Measurements from ENCODE around the gene GPR151.
A peak's percentile ranks its signal among the peaks of the same experiment; 100 is the strongest.

The GPR151 gene

DNA sequence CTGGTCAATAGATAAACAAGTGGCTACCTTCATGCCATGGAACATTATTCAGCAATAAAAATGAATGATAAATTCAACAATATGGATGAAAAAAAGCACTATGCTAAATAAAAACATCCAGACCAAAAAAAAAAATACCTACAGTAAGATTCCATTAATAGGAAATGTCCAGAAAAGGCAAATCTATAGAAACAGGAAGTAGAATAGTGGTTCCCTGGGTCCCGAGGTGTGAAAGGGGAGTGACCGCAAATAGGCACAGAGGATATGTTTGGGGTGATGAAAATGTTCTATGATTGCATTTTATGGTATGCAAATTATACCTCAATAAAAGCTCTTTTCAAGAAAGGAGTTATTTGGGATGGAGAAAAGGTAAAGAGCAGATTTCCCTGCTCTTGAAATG lies 3.6 kb upstream of the GPR151 start:
- no peak for DNase-seq

DNA sequence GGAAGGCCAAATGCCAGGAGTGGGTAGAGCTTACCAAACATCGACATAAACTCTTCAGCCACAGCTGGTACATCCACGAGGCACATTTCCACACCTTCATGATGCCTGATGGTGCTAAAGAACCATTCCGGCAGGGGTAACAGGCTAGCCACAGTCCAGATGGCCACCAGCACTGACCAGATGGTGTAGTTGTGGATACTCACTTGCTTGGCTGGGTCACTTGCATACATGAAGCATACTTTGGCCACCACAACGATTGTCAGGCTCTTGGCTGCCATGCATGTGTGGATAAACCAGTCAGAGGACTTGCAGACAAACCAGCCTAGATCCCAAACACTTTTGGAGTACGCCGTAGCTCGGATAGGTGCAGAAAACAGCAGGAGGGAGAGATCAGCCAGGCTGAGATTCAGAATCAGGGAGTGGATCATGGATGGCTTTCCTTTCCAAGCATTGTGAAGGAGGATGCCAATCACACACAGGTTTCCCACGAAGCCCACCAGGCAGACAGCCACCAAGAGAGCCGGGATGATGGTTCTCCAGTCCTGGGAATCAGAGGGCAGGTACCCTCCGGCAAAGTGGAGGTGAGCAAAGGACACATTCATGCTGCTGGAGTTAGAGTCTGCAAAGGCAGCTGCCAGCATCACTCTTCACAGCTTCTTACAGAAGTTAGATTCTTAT lies 378 bp downstream of the GPR151 start:
- DNase-seq = no peak

DNA sequence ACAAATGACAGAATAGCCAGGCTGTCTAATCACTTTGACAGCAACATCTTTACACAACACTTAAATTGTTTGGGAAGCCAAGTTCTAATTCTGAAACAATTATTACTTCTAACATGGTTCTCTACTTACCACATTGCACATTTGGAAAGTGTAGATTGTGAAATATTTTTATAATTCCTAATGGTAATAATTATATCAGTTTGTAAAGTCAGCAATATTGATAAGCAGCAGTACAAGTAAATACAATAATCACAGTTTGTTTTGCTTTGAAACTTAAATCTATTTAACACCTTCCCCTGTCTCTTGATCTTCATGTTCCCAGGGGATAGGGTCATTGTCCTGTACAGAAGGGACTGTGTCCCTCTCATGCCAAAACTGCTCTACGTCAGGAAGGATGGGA lies 1.4 kb downstream of the GPR151 start:
- no peak for DNase-seq

DNA sequence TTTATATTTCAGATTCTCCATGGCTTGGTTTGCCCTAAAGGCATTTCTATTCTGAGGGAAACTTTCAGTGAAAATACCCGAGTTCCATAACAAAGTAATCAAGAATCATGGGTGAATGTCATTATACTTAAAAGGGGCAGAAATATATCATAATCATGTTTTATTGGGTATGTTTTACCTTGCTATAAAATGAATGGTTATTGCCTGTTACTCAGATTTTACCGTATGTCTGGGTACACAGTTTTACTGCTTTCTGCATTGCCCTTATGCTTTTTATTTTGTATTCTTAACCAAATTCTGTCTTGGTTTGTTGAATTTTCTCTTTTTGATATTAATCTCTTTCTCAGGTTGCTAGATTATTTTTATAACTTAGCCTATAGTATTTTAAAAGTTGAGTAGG lies 2.5 kb downstream of the GPR151 start:
- DNase-seq = no peak

DNA sequence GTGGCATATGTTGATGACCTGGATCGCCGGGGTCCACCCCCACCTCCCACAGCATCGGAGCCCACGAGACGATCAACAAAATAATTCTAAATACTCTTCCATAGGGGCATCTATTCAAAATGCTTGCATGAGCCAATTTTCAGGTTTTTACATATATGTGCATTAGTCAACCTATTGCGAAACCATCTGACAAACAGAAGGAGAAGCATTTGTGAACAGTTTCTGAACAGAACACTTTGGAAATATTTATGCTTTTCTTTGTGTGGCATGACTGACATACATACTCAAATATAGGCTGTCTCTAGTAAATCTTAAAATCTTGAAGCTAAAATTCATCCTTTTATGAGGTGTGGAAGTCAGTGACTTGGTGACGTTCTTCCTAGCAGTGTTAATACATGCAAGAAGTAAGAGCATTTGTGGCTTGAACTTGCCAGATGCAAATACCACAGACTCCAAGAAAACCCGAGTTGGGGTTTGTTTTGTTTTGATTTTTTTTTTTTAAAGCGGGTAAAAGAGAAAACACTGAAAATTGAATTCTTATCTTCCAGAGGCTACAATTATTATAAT lies 5.3 kb downstream of the GPR151 start:
- DNase-seq = no peak

DNA sequence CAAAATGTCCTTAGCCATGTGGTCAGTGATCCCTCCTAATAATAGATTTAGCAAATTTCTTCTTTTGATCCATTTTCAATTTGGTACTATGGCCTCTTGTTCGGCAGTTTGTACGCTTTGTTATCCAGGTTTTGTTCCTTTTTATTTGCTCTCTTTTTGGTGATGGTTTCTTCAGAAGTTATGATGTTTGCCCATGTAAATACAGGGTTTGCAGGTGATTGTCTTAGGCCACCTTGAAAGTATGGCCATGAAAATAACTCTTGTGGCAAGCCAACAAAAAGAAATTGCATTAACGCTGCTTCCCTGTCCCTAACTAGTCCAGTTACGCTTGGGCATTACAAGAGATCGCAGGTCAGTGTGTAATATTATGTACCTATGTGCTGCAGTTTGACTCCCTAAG lies 8.6 kb downstream of the GPR151 start:
- no peak for DNase-seq

DNA sequence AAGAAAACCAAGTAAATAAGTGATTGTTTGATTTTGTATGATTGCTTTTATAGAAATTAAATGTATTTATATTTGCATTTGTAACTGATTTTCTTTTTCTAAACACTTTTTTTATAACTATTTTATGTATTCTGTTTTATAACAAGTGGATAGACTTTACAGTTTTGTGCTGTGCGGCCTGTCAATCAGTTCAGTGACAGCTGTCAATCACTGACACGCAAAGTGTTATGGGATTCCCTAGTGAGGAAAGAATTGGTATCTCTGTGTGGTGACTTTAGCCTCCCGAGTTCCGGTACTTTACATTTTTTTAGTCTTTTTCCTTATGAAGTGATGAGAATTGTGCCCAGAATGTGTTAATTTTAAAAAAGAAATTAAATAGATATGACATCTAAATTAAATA lies 16.3 kb downstream of the GPR151 start:
- no peak for DNase-seq

DNA sequence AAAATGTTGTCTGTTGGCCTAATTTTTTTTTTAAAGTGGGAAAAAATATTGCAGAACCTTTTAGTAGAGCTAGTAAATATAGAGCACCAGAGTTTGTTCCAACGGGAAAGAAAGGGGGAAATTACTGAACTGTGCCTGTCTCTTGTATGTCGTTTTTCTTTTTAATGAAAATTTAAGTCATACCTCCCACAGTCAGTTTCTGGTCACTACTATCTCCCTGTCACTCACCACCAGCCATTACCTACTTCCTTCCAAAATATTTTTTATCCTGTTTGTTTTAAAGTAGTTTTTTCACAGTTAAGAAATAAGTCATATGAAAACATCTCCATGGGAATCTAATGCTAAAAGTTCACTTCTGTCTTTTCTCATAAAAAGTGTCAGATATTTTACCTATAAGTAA lies 21.3 kb downstream of the GPR151 start:
- no peak for DNase-seq

DNA sequence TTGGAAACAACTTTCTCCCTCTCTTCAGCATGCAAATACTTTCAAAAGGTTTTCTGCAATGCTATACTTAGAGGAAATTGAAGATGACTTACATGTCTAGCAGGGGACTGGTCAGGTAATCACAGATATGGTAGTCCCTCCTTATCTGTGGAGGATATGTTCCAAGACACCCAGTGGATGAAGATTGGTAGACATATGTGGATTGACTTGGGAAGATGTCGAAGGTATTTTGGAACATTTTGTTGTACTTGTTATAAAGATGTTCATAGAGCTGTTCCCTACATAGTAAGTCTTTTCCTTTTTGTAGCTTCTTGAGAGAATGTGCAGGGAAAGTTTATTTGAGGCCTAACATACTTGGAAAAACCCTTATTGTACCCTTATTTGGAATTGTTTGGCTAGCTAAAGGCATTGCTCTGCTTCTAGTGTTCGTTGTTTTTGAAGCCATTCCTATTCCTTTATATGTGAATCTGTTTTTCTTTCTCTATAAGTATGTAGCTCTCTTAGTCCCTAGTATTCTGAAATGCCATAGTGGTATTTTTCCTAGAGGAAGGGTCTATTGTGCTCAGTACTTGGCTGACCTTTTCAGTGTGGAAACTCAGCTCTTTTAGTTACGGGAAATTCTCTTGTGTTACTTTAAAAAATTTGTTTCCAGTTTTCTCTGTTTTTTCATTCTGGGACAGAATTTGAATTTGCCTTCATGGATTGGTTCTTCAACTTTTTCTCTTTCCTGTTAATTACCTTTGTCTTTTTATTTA lies 25.7 kb downstream of the GPR151 start:
- DNase-seq = no peak

DNA sequence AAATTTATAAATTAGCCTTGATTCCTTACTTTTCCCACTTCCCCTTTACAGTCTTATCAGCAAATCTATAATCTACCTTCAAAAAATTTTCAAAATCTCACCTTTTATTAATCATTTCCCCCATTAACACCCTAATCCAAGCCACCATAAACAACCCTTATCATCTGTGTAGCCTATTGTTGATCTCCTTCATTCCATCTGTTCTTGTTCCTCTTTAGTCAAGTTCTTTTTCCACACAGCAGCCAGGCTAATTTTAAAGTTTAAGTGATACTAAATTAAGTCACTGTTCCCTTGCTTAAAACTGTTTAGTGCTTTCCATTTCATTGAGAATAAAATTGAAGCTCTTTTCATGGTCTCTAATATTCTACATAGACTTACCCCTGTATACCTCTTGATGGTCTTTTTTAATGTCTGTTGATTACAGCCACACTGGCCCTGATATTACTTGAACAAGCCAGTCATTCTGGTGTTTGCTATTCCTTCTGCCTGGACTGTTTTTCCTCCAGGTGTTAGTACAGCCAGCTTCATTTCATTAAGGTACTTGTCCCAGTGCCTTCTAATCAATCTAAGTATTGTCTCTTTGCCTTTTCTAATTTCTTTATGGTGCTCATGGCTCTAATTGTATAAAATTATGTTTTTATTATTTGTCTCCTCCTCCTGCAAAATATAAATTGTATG lies 31.1 kb downstream of the GPR151 start:
- no peak for DNase-seq

DNA sequence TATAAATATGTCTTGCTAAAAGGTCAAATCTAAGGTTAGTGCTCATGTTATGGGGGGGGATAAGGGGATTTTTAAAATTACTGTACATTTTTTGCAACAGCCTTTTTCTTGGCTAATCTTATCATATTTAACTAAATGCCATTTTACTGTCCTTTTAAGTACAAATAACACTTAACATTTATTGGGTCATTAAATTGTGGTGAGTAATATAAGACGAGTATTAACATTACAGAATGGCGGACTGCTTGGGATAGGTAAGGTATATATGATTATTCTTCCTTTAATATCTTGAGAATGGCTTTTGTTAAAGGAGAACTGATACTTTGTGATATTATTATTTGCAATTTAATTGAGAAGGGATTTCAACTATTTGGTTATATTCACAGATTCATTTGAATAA lies 33.2 kb downstream of the GPR151 start:
- DNase-seq = no peak

DNA sequence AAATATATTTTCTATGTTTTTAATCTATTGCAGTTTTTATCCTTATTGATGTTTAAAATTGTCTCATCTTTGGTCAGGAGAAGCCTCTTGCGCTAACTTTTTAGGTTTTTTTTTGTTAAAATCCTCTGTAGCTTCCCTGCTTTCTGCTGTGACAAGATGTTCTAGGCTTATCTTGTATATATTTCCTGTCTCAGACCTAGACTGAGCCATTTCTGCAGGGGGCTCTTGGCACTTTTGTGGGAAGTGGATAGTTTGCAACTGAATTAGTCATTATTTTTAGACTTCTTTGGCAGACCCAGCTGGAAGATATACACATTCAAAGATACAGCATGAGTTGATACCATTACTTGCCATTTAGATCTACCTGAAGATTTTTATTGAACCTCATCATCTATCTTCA lies 40.1 kb downstream of the GPR151 start:
- no peak for DNase-seq

DNA sequence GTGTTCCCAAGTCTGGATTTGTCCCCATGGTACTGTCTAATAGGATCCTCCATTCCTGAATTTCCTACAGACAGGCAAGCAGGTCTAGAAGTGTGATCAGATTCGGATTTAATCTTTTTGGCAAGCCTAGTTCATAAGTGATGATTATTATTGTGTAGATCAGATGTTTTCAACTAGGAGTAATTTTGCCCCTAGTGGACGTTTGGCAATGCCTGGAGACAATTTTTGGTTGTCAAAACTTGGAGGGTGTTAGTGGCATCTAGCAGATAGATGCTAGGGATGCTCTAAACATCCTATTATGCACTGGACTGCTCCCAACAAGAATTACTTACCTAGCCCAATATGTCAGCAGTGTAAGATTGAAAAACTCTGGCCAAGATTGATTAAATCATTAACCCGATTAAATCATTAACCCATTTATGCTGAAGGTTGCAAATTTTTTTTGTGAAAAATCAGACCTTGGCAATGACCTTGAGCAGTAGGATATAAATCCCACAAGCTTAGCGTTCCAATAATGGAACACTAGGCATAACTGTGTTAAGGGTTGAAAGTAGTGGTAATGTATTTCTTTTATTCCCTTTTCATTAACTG lies 40.7 kb downstream of the GPR151 start:
- DNase-seq = no peak

DNA sequence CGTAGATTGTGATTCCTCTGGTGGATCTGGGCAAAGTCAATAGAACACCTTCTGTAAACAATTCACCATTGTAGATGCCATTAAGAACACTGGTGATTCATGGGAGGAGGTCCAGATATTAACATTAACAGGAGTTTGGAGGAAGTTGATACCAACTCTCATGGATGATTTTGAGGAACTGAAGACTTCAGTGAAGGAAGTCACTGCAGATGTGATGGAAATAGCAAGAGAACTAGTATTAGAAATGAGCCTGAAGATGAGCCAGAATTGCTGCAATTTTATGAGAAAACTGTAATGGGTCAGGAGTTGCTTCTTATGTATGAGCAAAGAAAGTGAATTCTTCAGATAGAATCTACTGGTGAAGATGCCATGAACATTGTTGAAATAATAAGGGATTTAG lies 41.9 kb downstream of the GPR151 start:
- no peak for DNase-seq

DNA sequence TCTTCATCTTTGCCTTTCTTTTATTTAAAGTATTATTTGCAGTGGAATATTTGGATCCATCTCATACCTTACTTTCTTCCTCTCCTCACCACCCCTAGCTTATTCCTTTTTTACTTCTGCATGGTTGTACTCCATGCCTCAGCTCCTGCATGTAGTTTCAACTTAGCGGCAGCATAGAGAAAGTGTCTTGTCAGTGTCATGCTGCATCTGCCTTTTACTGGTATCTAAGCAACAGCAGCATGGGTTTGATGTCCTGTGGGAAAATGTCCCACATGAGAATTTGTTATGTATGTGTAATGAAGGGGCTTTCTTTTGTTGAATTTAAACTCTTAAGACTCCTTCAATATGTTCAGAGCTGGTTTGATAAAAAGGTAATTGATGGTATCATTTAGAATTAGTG lies 48.2 kb downstream of the GPR151 start:
- DNase-seq = no peak

DNA sequence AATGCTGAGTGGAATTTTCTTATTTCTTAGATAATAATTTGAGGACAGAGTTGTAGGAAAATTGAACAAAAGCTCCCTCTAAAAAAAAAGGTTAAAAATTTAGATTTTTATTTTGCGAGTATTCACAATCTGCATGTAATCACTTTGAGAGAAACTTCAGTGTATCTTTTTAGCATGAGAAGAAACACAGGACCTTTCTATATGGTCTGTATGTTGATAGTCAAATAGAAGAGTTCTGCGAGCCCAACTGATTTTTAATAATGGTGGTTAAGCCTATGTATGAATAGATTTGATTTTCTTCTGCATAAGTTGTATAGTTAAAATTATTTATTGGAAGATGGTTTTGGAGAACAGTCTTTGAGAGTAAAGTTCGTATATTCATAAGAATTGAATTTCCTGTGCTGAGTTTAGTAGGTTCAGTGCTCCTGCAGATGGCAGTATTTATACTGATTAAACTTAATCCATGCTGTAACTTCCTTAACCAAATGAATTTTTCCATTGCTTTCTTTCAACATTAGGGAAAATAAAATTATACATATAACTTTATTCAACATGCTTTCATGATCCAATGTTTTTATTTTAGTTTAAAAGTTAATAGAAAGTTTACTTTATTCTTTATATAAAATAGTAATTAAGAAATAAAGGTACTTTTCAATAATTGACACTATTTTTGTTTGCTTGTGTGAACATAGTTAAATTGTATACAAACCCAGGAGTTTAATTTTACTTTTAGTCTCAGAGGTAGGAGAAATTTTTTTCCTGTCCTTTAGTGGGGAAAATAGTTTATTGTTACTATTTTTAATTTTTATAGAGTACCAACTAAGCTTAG lies 49.3 kb downstream of the GPR151 start:
- DNase-seq = peak in 1 of 3 experiments; percentile 0

DNA sequence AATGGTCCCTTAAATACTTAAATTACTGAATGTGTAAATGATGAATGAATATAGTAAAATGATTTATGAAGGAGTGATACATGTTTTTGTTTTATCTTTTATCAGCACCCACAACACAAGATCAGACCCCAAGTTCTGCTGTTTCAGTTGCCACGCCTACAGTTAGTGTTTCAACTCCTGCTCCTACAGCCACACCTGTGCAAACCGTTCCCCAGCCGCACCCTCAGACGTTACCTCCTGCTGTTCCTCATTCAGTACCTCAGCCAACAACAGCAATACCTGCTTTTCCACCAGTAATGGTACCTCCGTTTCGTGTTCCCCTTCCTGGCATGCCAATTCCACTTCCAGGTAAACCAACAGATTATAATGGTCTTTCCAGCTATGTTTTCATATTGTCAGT lies 52.5 kb downstream of the GPR151 start:
- no peak for DNase-seq
